K562 (cell line): ENCODE data around the gene CLSTN2. TPM values are rescaled to one million over a fixed set of nuclear protein-coding genes. Genes with fewer than 3 reads are reported as not detected.

Experiments
- ATAC-seq: fragments of 200-7000 bp; cut with Tn5 transposase; 3 replicates; pipeline ENCODE4 v1.9.1; 2020; ENCODE audit warnings: moderate library complexity
- BruUV-seq: library from RNA; stranded (reverse); fragments of 400-500 nt; replicated peaks from 2 replicates; lab custom pipeline; 2021; lab: Mats Ljungman, UMichigan
- CTCF ChIA-PET: fragments of 300-600 bp; formaldehyde crosslinking; extraction: SDS; loops from one replicate; lab custom pipeline; 2021; ENCODE audit warnings: low intra/inter-chr PET ratio; lab: Yijun Ruan, JAX
- POLR2A ChIA-PET: fragments of 300-600, 350-650 bp; sonication (Branson Sonifier 250); formaldehyde crosslinking; extraction: SDS; loops from one replicate; lab custom pipeline; 2021; ENCODE audit warnings: antibody characterized with exemption, inconsistent platforms; lab: Yijun Ruan, JAX
- DNase-seq, 4 experiments: peaks; one replicate each; pipeline versions ENCODE4 v3.0.0 to v3.0.0-alpha.2; 2011 to 2018; ENCODE audit warnings: low spot score in 3 of 4, mixed read lengths in 3 of 4; ENCODE audit errors: extremely low read depth in 1 of 4
- FAIRE-seq: peaks from 2 replicates; lab custom pipeline; 2011; peaks lifted over from hg19 to GRCh38; lab: Jason Lieb, UNC
- H2AFZ ChIP-seq: 2 replicates; pipeline ENCODE4 v1.6.0; 2011; ENCODE audit warnings: low read depth, low read length, control low read depth, inconsistent platforms
- H3K27ac ChIP-seq: fragments of 200-600 bp; 3 replicates; pipeline ENCODE4 v1.8.0; 2011; ENCODE audit warnings: low read depth, mild to moderate bottlenecking, control low read depth, inconsistent platforms, low read length, moderate library complexity, mixed read lengths; ENCODE audit errors: extremely low read depth
- H3K27me3 ChIP-seq, 2 experiments: fragments of 300-600 bp in 1 of 2; 2 replicates in 1 of 2; 3 replicates in 1 of 2; pipeline versions ENCODE4 v1.6.0 to v1.8.0; 2011; ENCODE audit warnings: inconsistent platforms in 2 of 2, low read length in 2 of 2, mild to moderate bottlenecking in 1 of 2, mixed read lengths in 1 of 2, moderate library complexity in 1 of 2; ENCODE audit not compliant: control insufficient read depth in 2 of 2, insufficient read depth in 2 of 2
- H3K36me3 ChIP-seq: fragments of 300-600 bp; 3 replicates; pipeline ENCODE4 v1.8.0; 2011; ENCODE audit warnings: mild to moderate bottlenecking, low read length, inconsistent platforms; ENCODE audit not compliant: control insufficient read depth, insufficient read depth
- H3K4me1 ChIP-seq, 2 experiments: fragments of 200-600 bp in 1 of 2; replicated peaks in 1 of 2; 2 replicates in 1 of 2; 3 replicates in 1 of 2; pipeline versions ENCODE4 v1.5.1 to v1.8.0; 2011; ENCODE audit warnings: inconsistent platforms in 2 of 2, low read length in 2 of 2, mild to moderate bottlenecking in 1 of 2, mixed read lengths in 1 of 2, moderate library complexity in 1 of 2; ENCODE audit not compliant: control insufficient read depth in 2 of 2, insufficient read depth in 2 of 2
- H3K4me2 ChIP-seq: 2 replicates; pipeline ENCODE4 v1.6.1; 2011; ENCODE audit warnings: low read length, control low read depth, inconsistent platforms, mixed read lengths; ENCODE audit not compliant: insufficient read depth
- H3K4me3 ChIP-seq: fragments of 200-600 bp; sonication (generic), shearing (Covaris generic); 2 replicates; pipeline ENCODE4 v1.5.1; 2016; ENCODE audit warnings: control low read depth, inconsistent platforms
- H3K79me2 ChIP-seq: fragments of 200-600 bp; 3 replicates; pipeline ENCODE4 v1.8.0; 2011; ENCODE audit warnings: low read length, inconsistent platforms; ENCODE audit not compliant: control insufficient read depth, insufficient read depth
- H3K9ac ChIP-seq, 2 experiments: 2 replicates each; pipeline versions ENCODE4 v1.6.0 to v1.6.1; 2011; ENCODE audit warnings: low read depth in 2 of 2, low read length in 2 of 2, control low read depth in 1 of 2, inconsistent platforms in 1 of 2, mild to moderate bottlenecking in 1 of 2, mixed read lengths in 1 of 2; ENCODE audit not compliant: insufficient read depth in 1 of 2
- H3K9me1 ChIP-seq: one replicate; pipeline ENCODE4 v1.6.0; 2011; ENCODE audit warnings: inconsistent platforms, mild to moderate bottlenecking, low read length, moderate library complexity; ENCODE audit not compliant: control insufficient read depth, insufficient read depth
- H3K9me3 ChIP-seq: replicated peaks from 2 replicates; pipeline ENCODE4 v1.5.1; 2011; ENCODE audit warnings: low read depth, low read length, inconsistent platforms; ENCODE audit not compliant: control insufficient read depth, insufficient read depth
- H4K20me1 ChIP-seq: replicated peaks from 2 replicates; pipeline ENCODE4 v1.6.1; 2011; ENCODE audit warnings: low read length, inconsistent platforms, mixed read lengths; ENCODE audit not compliant: control insufficient read depth, insufficient read depth
- BRD4 ChIP-seq: fragments of 200-600 bp; sonication (generic); IDR thresholded peaks from 2 replicates; pipeline ENCODE4 v1.6.1; 2017; ENCODE audit warnings: inconsistent platforms
- CSDE1 ChIP-seq, 2 experiments: fragments of 450-650 bp; IDR thresholded peaks; 2 replicates each; pipeline ENCODE4 v1.6.1; 2016; ENCODE audit warnings: mild to moderate bottlenecking in 1 of 2
- DNMT1 ChIP-seq: fragments of 450-650 bp; IDR thresholded peaks from 2 replicates; pipeline ENCODE4 v1.6.1; 2016; ENCODE audit warnings: antibody characterized with exemption, mild to moderate bottlenecking
- E2F8 ChIP-seq: fragments of 450-650 bp; IDR thresholded peaks from 2 replicates; pipeline ENCODE4 v1.7.1; 2018; ENCODE audit warnings: mild to moderate bottlenecking, low read depth; ENCODE audit not compliant: partially characterized antibody
- MCM3 ChIP-seq: fragments of 450-650 bp; IDR thresholded peaks from 2 replicates; pipeline ENCODE4 v1.6.1; 2016
- RB1 ChIP-seq: fragments of 450-650 bp; IDR thresholded peaks from 2 replicates; pipeline ENCODE4 v1.6.1; 2017; ENCODE audit warnings: low read depth, mild to moderate bottlenecking
- RUNX1 ChIP-seq: sonication (generic); IDR thresholded peaks from 2 replicates; pipeline ENCODE4 v1.6.1; 2016; ENCODE audit warnings: antibody characterized with exemption, low read depth
- SIN3B ChIP-seq: fragments of 450-650 bp; IDR thresholded peaks from 2 replicates; pipeline ENCODE4 v1.6.1; 2017; ENCODE audit warnings: low read depth, mild to moderate bottlenecking, moderate library complexity
- TAF1 ChIP-seq: IDR thresholded peaks from 2 replicates; pipeline ENCODE4 v1.6.1; 2011; ENCODE audit warnings: mild to moderate bottlenecking, low read length, moderate library complexity; ENCODE audit not compliant: insufficient read depth, control insufficient read depth, severe bottlenecking; ENCODE audit errors: extremely low read depth
- TAF9B ChIP-seq: fragments of 450-650 bp; IDR thresholded peaks from 2 replicates; pipeline ENCODE4 v1.6.1; 2018; ENCODE audit warnings: mild to moderate bottlenecking; ENCODE audit not compliant: partially characterized antibody
- ZC3H11A ChIP-seq: IDR thresholded peaks from 2 replicates; pipeline ENCODE4 v1.6.1; 2012; ENCODE audit warnings: low read depth, low read length, improper control_type of control experiment
- ZNF12 ChIP-seq: sonication (generic); formaldehyde crosslinking; IDR thresholded peaks from 2 replicates; pipeline ENCODE4 v1.4.0; 2020; ENCODE audit warnings: mild to moderate bottlenecking, missing genetic modification reagents
- ZNF586 ChIP-seq: fragments of 450-650 bp; formaldehyde crosslinking; conservative IDR thresholded peaks from 2 replicates; pipeline ENCODE4 v1.4.0; 2020; ENCODE audit warnings: mild to moderate bottlenecking, moderate library complexity
- WGBS: fragments of 100-300 bp; shearing (Covaris generic); methylation state at CpG from one replicate; pipeline ENCODE4 v1.1.6; 2016; ENCODE audit warnings: low coverage, mixed read lengths; ENCODE audit not compliant: insufficient coverage; ENCODE audit errors: missing lambda C conversion rate; 5-methylcytosine and 5-hydroxymethylcytosine counted together
- in situ Hi-C: fragments of 300-500 bp; cut with MboI; formaldehyde crosslinking; loops from 4 replicates; pipeline ENCODE4 v1.15.0; 2018; ENCODE audit warnings: inconsistent platforms, mixed read lengths
- intact Hi-C: fragments of 100-400 bp; cut with micrococcal nuclease; formaldehyde crosslinking; loops from 2 replicates; pipeline ENCODE4 v1.14.2; 2022
- polyA plus RNA-seq, 8 experiments: library from polyadenylated mRNA; depleted of rRNA in 4 of 8; stranded (reverse) in 5 of 8; unstranded in 3 of 8; fragments of >200 nt; fragmentation: Nextera tagmentation in 2 of 8; fragmentation: Illumina TruSeq in 1 of 8; extraction: Ambion mirVana in 2 of 8; extraction: Trizol in 1 of 8; gene quantifications; 2 replicates each; pipeline versions ENCODE4 v1.2.1 to v1.2.3, GENCODE V29; 2011 to 2014; ENCODE audit warnings: inconsistent platforms in 1 of 8, missing spikeins in 1 of 8
- total RNA-seq, 7 experiments: library from RNA; depleted of rRNA in 6 of 7; stranded (reverse); fragments of >200 nt in 6 of 7; fragmentation: Illumina TruSeq in 2 of 7; extraction: Trizol in 2 of 7; gene quantifications; 2 replicates each; pipeline versions ENCODE4 v1.2.1 to v1.2.3, GENCODE V29; 2011 to 2021; ENCODE audit warnings: low replicate concordance in 1 of 7
- TF ChIP-seq, protein P1 (sequence below): sonication (generic); formaldehyde crosslinking; IDR thresholded peaks from 2 replicates; pipeline ENCODE4 v1.9.0; 2022; ENCODE audit warnings: mild to moderate bottlenecking, missing genetic modification reagents
- TF ChIP-seq, protein P2 (sequence below), 2 experiments: fragments of 450-650 bp; IDR thresholded peaks; 2 replicates each; pipeline ENCODE4 v1.6.1; 2018; ENCODE audit warnings: mild to moderate bottlenecking in 2 of 2, low read depth in 1 of 2; ENCODE audit not compliant: partially characterized antibody in 2 of 2

Gene CLSTN2
- total and polyA plus RNA-seq, 9 of the 15 experiments (the other 6 are each of a cell fraction or from before 2014, with no cell fraction given) = 0.02 to 0.04 (median 0.04) TPM; not detected in 6

GRCh38 chr3:140336465-140336864 lies 401.5 kb downstream of the CLSTN2 start (continued):
- TF ChIP-seq ZNF586 (CRISPR knock-in tag) = no peak
- TF ChIP-seq ZC3H11A = no peak
- TF ChIP-seq BRD4 = no peak
- TF ChIP-seq DNMT1 = no peak
- no peak for TF ChIP-seq E2F8
- TF ChIP-seq ZNF12 (CRISPR knock-in tag) = no peak
- TF ChIP-seq, protein P1, sequence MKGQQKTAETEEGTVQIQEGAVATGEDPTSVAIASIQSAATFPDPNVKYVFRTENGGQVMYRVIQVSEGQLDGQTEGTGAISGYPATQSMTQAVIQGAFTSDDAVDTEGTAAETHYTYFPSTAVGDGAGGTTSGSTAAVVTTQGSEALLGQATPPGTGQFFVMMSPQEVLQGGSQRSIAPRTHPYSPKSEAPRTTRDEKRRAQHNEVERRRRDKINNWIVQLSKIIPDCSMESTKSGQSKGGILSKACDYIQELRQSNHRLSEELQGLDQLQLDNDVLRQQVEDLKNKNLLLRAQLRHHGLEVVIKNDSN (CRISPR knock-in tag) = no peak

GRCh38 chr3:140338916-140339315 lies 403.9 kb downstream of the CLSTN2 start:
- POLR2A ChIA-PET = no interaction called here
- Histone ChIP-seq H3K4me2 (no peak overlapping the region), H3K79me2 (no peaks in the 10 kb centered on the region), H3K9ac (no peak overlapping the region), H3K9me3 (no peaks in the 10 kb centered on the region), H4K20me1 (no peaks in the 10 kb centered on the region), H3K27ac (no peak overlapping the region), H3K4me1 (peaks cover 0 to 6% of the 10 kb centered on the region in 2 experiments; a peak in 2 of 5 replicates), H3K27me3 (peaks cover 0 to 15% of the 10 kb centered on the region in 2 experiments; a peak in 2 of 5 replicates), H2AFZ (no peak overlapping the region), H3K36me3 (no peaks in the 10 kb centered on the region), H3K9me1 (no peaks in the 10 kb centered on the region), H3K4me3 (no peak overlapping the region)
- in situ Hi-C loops = no loop called here
- BruUV-seq = no TSS peak
- 2% methylated on average over 6 of the region's 6 CpGs for WGBS
- ATAC-seq (no peak), FAIRE-seq (no peak), DNase-seq (no peak)
- intact Hi-C loops = no loop called here
- CTCF ChIA-PET = no interaction called here
- TF ChIP-seq TAF1 = no peak
- no peak for TF ChIP-seq TAF9B
- no peak for TF ChIP-seq MCM3
- no peak for TF ChIP-seq RUNX1
- TF ChIP-seq SIN3B = no peak
- TF ChIP-seq RB1 = no peak
- TF ChIP-seq, protein P2, sequence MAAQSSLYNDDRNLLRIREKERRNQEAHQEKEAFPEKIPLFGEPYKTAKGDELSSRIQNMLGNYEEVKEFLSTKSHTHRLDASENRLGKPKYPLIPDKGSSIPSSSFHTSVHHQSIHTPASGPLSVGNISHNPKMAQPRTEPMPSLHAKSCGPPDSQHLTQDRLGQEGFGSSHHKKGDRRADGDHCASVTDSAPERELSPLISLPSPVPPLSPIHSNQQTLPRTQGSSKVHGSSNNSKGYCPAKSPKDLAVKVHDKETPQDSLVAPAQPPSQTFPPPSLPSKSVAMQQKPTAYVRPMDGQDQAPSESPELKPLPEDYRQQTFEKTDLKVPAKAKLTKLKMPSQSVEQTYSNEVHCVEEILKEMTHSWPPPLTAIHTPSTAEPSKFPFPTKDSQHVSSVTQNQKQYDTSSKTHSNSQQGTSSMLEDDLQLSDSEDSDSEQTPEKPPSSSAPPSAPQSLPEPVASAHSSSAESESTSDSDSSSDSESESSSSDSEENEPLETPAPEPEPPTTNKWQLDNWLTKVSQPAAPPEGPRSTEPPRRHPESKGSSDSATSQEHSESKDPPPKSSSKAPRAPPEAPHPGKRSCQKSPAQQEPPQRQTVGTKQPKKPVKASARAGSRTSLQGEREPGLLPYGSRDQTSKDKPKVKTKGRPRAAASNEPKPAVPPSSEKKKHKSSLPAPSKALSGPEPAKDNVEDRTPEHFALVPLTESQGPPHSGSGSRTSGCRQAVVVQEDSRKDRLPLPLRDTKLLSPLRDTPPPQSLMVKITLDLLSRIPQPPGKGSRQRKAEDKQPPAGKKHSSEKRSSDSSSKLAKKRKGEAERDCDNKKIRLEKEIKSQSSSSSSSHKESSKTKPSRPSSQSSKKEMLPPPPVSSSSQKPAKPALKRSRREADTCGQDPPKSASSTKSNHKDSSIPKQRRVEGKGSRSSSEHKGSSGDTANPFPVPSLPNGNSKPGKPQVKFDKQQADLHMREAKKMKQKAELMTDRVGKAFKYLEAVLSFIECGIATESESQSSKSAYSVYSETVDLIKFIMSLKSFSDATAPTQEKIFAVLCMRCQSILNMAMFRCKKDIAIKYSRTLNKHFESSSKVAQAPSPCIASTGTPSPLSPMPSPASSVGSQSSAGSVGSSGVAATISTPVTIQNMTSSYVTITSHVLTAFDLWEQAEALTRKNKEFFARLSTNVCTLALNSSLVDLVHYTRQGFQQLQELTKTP (IDR thresholded peaks at IDR 0.05; ENCODE audit: low read depth in 1 of 2, partially characterized antibody in 2 of 2) = no peak
- TF ChIP-seq CSDE1 (IDR thresholded peaks at IDR 0.05) = no peak
